Caco-2 (cell line): ENCODE data around the gene PPP1R37. TPM values are rescaled to one million over a fixed set of nuclear protein-coding genes. Genes with fewer than 3 reads are reported as not detected.
A peak's percentile ranks its signal among the peaks of the same experiment; 100 is the strongest.

Experiments used
- Bru-seq: library from RNA; stranded (reverse); fragments of 400-500 nt; gene quantifications from one replicate; lab custom pipeline; 2021; lab: Mats Ljungman, UMichigan
- BruChase-seq, 2 experiments: library from RNA; stranded (reverse); fragments of 400-500 nt; gene quantifications; one replicate each; lab custom pipeline; 2021; lab: Mats Ljungman, UMichigan
- BruUV-seq: library from RNA; stranded (reverse); fragments of 400-500 nt; replicated peaks from 2 replicates; lab custom pipeline; 2021; lab: Mats Ljungman, UMichigan
- CTCF ChIA-PET: fragments of 300-600 bp; sonication (Branson Sonifier 250); formaldehyde crosslinking; loops from one replicate; lab custom pipeline; 2022; ENCODE audit warnings: antibody characterized with exemption; lab: Charles Lee
- POLR2A ChIA-PET: fragments of 300-600 bp; sonication (Branson Sonifier 250); formaldehyde crosslinking; loops from one replicate; lab custom pipeline; 2022; ENCODE audit warnings: antibody characterized with exemption; lab: Charles Lee
- DNase-seq, 2 experiments: peaks; one replicate each; pipeline versions ENCODE4 v3.0.0 to v3.0.0-alpha.2; 2020 to 2022
- H3K27me3 ChIP-seq: replicated peaks from 2 replicates; pipeline ENCODE4 v1.6.0; 2011; ENCODE audit warnings: low read length; ENCODE audit not compliant: control insufficient read depth, insufficient read depth
- H3K36me3 ChIP-seq: 2 replicates; pipeline ENCODE4 v1.5.1; 2011; ENCODE audit warnings: low read length; ENCODE audit not compliant: control insufficient read depth, insufficient read depth
- H3K4me1 ChIP-seq: fragments of 250-450 bp; sonication (Bioruptor Pico); 2 replicates; pipeline ENCODE4 v1.5.1; 2020; ENCODE audit warnings: mild to moderate bottlenecking
- H3K4me3 ChIP-seq: 2 replicates; pipeline ENCODE4 v1.5.1; 2011; ENCODE audit warnings: low read depth, mild to moderate bottlenecking, control low read depth, low read length
- H3K9me3 ChIP-seq: fragments of 250-450 bp; sonication (Bioruptor Pico); 2 replicates; pipeline ENCODE4 v1.5.1; 2020; ENCODE audit warnings: mild to moderate bottlenecking, moderate library complexity
- H3K27ac Mint-ChIP-seq: one replicate; pipeline ENCODE4 v1.8.0; 2022; ENCODE audit warnings: mixed read lengths; ENCODE audit not compliant: unreplicated experiment
- H3K27me3 Mint-ChIP-seq: one replicate; pipeline ENCODE4 v1.8.0; 2022; ENCODE audit warnings: mixed read lengths; ENCODE audit not compliant: insufficient read depth, unreplicated experiment
- H3K36me3 Mint-ChIP-seq: one replicate; pipeline ENCODE4 v1.8.0; 2022; ENCODE audit warnings: mild to moderate bottlenecking, mixed read lengths; ENCODE audit not compliant: insufficient read depth, unreplicated experiment
- H3K4me1 Mint-ChIP-seq: one replicate; pipeline ENCODE4 v1.8.0; 2022; ENCODE audit warnings: low read depth, mixed read lengths; ENCODE audit not compliant: unreplicated experiment
- H3K4me3 Mint-ChIP-seq: one replicate; pipeline ENCODE4 v1.8.0; 2022; ENCODE audit warnings: mild to moderate bottlenecking, moderate library complexity, mixed read lengths; ENCODE audit not compliant: unreplicated experiment
- H3K9me3 Mint-ChIP-seq: one replicate; pipeline ENCODE4 v1.8.0; 2022; ENCODE audit warnings: mixed read lengths; ENCODE audit not compliant: unreplicated experiment
- CTCF ChIP-seq, 2 experiments: fragments of 200-600 bp in 1 of 2; IDR thresholded peaks; 1 replicate in 1 of 2; 2 replicates in 1 of 2; pipeline versions ENCODE4 v1.5.1 to v1.8.0; 2011 to 2022; ENCODE audit warnings: antibody characterized with exemption in 1 of 2, control low read depth in 1 of 2, inconsistent platforms in 1 of 2, low read depth in 1 of 2, low read length in 1 of 2, mild to moderate bottlenecking in 1 of 2, moderate library complexity in 1 of 2; ENCODE audit not compliant: insufficient read depth in 1 of 2, severe bottlenecking in 1 of 2, unreplicated experiment in 1 of 2
- intact Hi-C: fragments of 100-400 bp; cut with micrococcal nuclease; formaldehyde crosslinking; loops from one replicate; pipeline ENCODE4 v1.10.0; 2022; ENCODE audit not compliant: unreplicated experiment
- long read RNA-seq: library from polyadenylated mRNA; stranded (forward); transcript quantifications from one replicate; pipeline ENCODE4 v2.0.0, GENCODE V29; 2022
- total RNA-seq: library from RNA; stranded (reverse); gene quantifications from 2 replicates; pipeline ENCODE4 v1.2.3, GENCODE V29; 2022

The PPP1R37 gene
- total RNA-seq (42.1 and 47.7 TPM in 2 replicates), Bru-seq, nascent RNA (percentile 71 among the genes with signal in this experiment), BruChase-seq, experiment 1, labeled RNA remaining after a 2-hour chase (percentile 73 among the genes with signal in this experiment), BruChase-seq, experiment 2, labeled RNA remaining after a 6-hour chase (percentile 80 among the genes with signal in this experiment)
- long read RNA-seq, partial matches to known transcripts, result 1 of 8 reads
- long read RNA-seq, other reads (novel, unspliced or antisense), result 6 of 8 reads

GRCh38 chr19:45092747-45093678 lies at the start of gene PPP1R37:
Gene PPP1R37 (plus strand): TSS chr19:45093179. CDS start chr19:45093326, 147 bp downstream.
- Histone ChIP-seq H3K9me3 (no peaks in the 10 kb centered on the region), H3K36me3 (no peaks in the 10 kb centered on the region), H3K4me3 (peak within 1 kb of the TSS; percentile 93), H3K27me3 (no peaks in the 10 kb centered on the region), H3K4me1 (peaks cover 10% of the 10 kb centered on the region; the same call in 1 of the 2 replicates)
- ChIA-PET POLR2A (interaction anchor here (0.5 to 2.2 kb wide), 14 partner anchors 14 to 500 kb away, joined by 3 to 19 read pairs (median 4); partner anchors contain the start of genes BLOC1S3, CLASRP, GEMIN7 and NECTIN2), CTCF (interaction anchor here (0.6 to 2.4 kb wide), 7 partner anchors 10 to 285 kb away, joined by 3 to 8 read pairs (median 5); no protein-coding TSS in a partner anchor)
- TF ChIP-seq CTCF (IDR thresholded peaks at IDR 0.05; ENCODE audit: insufficient read depth in 1 of 2, low read depth in 1 of 2, low read length in 1 of 2, severe bottlenecking in 1 of 2, unreplicated experiment in 1 of 2), result no peak
- Mint-ChIP-seq H3K36me3 (peaks cover 50% of the 10 kb centered on the region), H3K27me3 (no peaks in the 10 kb centered on the region), H3K27ac (peak within 1 kb of the TSS; percentile 96), H3K4me1 (peaks cover 31% of the 10 kb centered on the region), H3K9me3 (no peaks in the 10 kb centered on the region), H3K4me3 (peak within 1 kb of the TSS; percentile 84)
- intact Hi-C loops, result loop anchor here (1.0 to 5.0 kb wide), 2 partner anchors 34 to 85 kb away; partner anchors contain the start of genes BLOC1S3 and TRAPPC6A
- peak; percentile 96 to 97 for DNase-seq
- no TSS peak for BruUV-seq

- H3K27me3 Mint-ChIP-seq, result no peaks in the 10 kb centered on the region
- peaks cover 2% of the 10 kb centered on the region; the same call in 1 of the 2 replicates for H3K36me3 ChIP-seq
These were observed 47.2 kb upstream of the PPP1R37 start for GRCh38 chr19:45045671-45046353.

More at GRCh38 chr19:45045671-45046353, 47.2 kb upstream of the PPP1R37 start:
- no peak overlapping the region for H3K4me3 ChIP-seq
- peak; percentile 53 to 65 for DNase-seq
- H3K27ac Mint-ChIP-seq, result peak overlapping the region; percentile 75
- ChIA-PET POLR2A (interaction anchor here (0.6 to 1.0 kb wide), 5 partner anchors 11 to 287 kb away, joined by 3 to 4 read pairs (median 4); partner anchors contain the start of genes APOE and PPP1R37), CTCF (interaction anchor here (0.6 to 1.6 kb wide), 8 partner anchors 11 to 205 kb away, joined by 3 to 26 read pairs (median 4); partner anchors contain the start of gene PPP1R37)
- peak overlapping the region; percentile 58 for H3K4me3 Mint-ChIP-seq
- H3K4me1 Mint-ChIP-seq, result peaks cover 24% of the 10 kb centered on the region
- intact Hi-C loops, result loop anchor here (2.0 kb wide), 1 partner anchor 13 kb away; no protein-coding TSS in a partner anchor
- no peaks in the 10 kb centered on the region for H3K9me3 ChIP-seq
- no TSS peak for BruUV-seq
- no peak for TF ChIP-seq CTCF (IDR thresholded peaks at IDR 0.05; ENCODE audit: insufficient read depth in 1 of 2, low read depth in 1 of 2, low read length in 1 of 2, severe bottlenecking in 1 of 2, unreplicated experiment in 1 of 2)
- peaks cover 83% of the 10 kb centered on the region for H3K36me3 Mint-ChIP-seq
- no peaks in the 10 kb centered on the region for H3K27me3 ChIP-seq
- no peaks in the 10 kb centered on the region for H3K9me3 Mint-ChIP-seq
- peaks cover 26% of the 10 kb centered on the region for H3K4me1 ChIP-seq
